Spleen (tissue), 7 donors: ENCODE measurements around the gene RADIL.

Experiments
- POLR2A ChIP-seq, 3 donors: fragments of 450-650 bp; IDR thresholded peaks; one replicate each; pipeline ENCODE4 v1.5.1; 2017; ENCODE audit warnings: antibody characterized with exemption in 3 of 3, mild to moderate bottlenecking in 1 of 3
- POLR2AphosphoS5 ChIP-seq, 3 donors: sonication (generic); formaldehyde crosslinking; IDR thresholded peaks; one replicate each; pipeline ENCODE4 v1.5.1; 2017; ENCODE audit warnings: antibody characterized with exemption in 3 of 3
- TF ChIP-seq, protein P1 (sequence below), 11 experiments: fragments of 200-600 bp in 7 of 11; fragments of 450-650 bp in 4 of 11; sonication (generic) in 4 of 11; IDR thresholded peaks in 8 of 11; conservative IDR thresholded peaks in 3 of 11; 1 replicate in 7 of 11; 2 replicates in 4 of 11; pipeline versions ENCODE4 v1.4.0 to v1.8.0; 2016 to 2021; ENCODE audit warnings: antibody characterized with exemption in 11 of 11, inconsistent platforms in 4 of 11, mild to moderate bottlenecking in 1 of 11
- donor health status: DM: no; HTN: no; CAD: no; lungs with moderate emphysema.
- donor health status: DM: no; HTN: no; CAD: no.
- donor health status: DM: no; HTN: no; CAD: no.

- TF ChIP-seq POLR2A (IDR thresholded peaks at IDR 0.05), result no peak
- TF ChIP-seq, protein P1, sequence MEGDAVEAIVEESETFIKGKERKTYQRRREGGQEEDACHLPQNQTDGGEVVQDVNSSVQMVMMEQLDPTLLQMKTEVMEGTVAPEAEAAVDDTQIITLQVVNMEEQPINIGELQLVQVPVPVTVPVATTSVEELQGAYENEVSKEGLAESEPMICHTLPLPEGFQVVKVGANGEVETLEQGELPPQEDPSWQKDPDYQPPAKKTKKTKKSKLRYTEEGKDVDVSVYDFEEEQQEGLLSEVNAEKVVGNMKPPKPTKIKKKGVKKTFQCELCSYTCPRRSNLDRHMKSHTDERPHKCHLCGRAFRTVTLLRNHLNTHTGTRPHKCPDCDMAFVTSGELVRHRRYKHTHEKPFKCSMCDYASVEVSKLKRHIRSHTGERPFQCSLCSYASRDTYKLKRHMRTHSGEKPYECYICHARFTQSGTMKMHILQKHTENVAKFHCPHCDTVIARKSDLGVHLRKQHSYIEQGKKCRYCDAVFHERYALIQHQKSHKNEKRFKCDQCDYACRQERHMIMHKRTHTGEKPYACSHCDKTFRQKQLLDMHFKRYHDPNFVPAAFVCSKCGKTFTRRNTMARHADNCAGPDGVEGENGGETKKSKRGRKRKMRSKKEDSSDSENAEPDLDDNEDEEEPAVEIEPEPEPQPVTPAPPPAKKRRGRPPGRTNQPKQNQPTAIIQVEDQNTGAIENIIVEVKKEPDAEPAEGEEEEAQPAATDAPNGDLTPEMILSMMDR (IDR thresholded peaks at IDR 0.05 in 8 of 11, conservative IDR thresholded peaks at IDR 0.05 in 3 of 11), result no peak
- TF ChIP-seq POLR2AphosphoS5 (IDR thresholded peaks at IDR 0.05), result no peak
Measured at GRCh38 chr7:4894482-4894881, 11.0 kb upstream of the RADIL start.
